GM18499 (cell line): Measurements from ENCODE around the gene LMOD1.
"Not testable (repeated sequence)": the region's sequence is repeated elsewhere in the genome, so short reads cannot be mapped to it uniquely, and the experiment has no call there.

Experiments
- ATAC-seq: cut with Tn5 transposase; IDR thresholded peaks from one replicate; pipeline ENCODE4 v1.9.1; 2021; ENCODE audit warnings: moderate number of reproducible peaks; ENCODE audit not compliant: insufficient read depth, unreplicated experiment

Gene LMOD1

GRCh38 chr1:201917362-201918033, 28.9 kb downstream of the LMOD1 start:
- no peak for ATAC-seq

GRCh38 chr1:201916649-201917249, 29.6 kb downstream of the LMOD1 start:
- ATAC-seq = no peak

DNA sequence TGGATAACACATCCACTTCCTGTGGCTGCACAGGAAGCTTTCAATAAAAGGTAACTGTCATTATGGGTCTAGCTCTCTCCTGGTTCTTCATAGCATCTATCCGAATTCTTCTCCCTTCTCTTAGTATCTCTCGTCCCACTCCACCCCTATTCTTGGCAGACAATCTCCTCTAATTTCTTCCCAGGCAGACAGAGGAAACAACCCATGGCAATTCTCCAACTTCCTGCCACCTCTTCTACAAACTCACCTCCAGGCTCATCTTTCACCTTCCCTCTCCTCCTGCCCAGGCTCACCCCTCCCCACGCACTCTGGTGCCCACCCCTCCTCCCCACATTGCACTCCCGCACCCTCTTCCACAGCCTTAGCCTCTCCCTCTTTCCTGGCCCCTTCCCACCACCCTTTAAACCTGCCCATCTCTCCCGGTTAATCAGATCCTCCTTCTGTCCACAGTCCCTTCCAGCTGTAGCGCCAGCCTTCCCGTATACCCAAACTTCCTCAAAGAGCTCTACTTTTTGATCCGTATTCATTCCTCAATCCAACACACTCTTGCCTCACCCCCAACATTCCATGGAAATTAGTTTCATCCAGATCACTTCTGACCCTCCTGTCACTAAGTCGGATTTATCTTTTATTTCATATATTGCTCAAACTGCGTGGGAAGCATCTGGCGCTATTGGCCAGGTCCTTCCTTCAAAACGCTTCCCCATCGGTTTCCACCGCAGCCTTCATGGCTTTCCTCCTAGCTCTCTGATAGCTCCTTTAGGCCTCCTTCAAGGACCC, 31.7 kb downstream of the LMOD1 start:
- ATAC-seq = no peak

DNA sequence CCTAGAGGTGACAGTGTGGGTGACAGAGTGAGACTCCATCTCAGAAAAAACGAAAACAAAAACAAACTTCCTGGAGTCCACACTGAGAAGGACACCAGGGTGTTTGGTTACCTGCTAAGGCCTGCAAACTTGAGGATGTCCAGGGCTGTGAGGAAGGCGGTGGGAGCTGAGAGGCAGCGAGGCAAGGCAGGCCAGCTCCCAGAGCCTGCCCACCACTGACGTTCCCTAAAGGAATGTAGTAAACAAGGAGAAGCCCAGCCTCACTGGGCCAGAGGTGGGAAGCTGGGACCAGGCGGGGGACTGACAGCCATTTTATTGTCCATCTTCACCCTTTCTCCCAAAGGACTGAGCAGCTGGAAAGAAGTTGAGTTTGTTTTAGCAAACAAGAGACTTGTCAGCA, 33.5 kb downstream of the LMOD1 start:
- ATAC-seq = no peak

DNA sequence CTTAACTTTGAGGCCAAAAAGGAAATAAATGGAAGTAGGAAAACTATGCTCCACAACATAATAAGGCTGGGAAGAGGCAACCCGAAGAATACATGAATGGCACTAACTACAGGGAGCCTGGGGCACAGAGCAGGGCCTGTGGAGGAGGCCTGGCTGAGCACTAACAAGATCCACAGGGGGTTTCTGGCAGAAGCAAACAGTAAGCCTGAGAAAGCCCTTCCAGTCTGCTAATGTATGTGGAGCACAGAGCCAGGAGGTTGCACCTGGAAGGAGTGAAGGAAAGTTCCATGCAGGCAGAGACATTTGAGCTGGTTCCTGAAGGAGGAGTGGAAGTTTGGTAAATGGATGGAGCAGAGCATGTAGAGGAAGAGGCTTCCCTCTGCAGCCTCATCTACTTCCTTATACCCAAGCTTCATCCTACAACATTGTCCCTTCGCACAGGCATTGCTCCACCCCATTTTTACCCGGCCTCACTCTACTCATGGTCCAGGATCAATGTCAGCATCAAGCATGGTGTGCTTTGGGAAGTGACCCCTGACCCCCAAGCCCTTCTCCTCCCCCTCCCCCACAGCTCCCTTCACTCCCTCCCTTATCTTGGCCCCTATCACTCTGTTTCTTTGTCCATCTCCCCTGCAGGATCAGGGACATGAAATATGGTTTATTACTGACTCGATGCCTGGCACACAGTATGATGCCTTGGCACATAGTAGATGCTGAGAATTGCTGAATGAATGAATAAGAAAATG, 34.3 kb downstream of the LMOD1 start:
- ATAC-seq = no peak

GRCh38 chr1:201907621-201908020, 38.7 kb downstream of the LMOD1 start:
- no peak for ATAC-seq

GRCh38 chr1:201906336-201906735, 40.0 kb downstream of the LMOD1 start:
- ATAC-seq = no peak

GRCh38 chr1:201905234-201905890, 41.0 kb downstream of the LMOD1 start:
- no peak for ATAC-seq

- ATAC-seq = no peak
Observed at GRCh38 chr1:201904579-201904978, 41.8 kb downstream of the LMOD1 start.

GRCh38 chr1:201903135-201903534, 43.2 kb downstream of the LMOD1 start:
- ATAC-seq = no peak

GRCh38 chr1:201902198-201902597, 44.1 kb downstream of the LMOD1 start:
- no peak for ATAC-seq

GRCh38 chr1:201901036-201901435, 45.3 kb downstream of the LMOD1 start:
- ATAC-seq = not testable (repeated sequence)

DNA sequence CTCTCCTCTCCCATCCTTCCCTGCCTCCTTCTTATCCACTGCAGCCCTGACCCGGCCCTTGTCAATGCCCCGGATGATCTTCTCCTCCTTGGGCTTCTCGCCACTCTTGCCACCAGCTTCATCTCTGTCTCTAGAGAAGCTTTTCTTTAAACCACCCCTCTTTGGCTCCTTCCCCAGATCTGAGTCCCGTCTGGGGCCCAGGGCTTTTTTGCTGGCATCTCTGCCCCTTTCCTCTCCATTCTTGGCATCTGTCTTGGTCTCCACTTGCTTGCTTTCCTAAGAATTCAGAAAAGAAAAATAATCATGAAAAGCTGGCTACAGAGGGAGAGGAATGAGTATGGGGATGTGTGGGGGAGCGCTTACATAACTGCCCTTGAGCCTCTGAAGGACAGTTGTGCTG, 45.9 kb downstream of the LMOD1 start:
- no peak for ATAC-seq

DNA sequence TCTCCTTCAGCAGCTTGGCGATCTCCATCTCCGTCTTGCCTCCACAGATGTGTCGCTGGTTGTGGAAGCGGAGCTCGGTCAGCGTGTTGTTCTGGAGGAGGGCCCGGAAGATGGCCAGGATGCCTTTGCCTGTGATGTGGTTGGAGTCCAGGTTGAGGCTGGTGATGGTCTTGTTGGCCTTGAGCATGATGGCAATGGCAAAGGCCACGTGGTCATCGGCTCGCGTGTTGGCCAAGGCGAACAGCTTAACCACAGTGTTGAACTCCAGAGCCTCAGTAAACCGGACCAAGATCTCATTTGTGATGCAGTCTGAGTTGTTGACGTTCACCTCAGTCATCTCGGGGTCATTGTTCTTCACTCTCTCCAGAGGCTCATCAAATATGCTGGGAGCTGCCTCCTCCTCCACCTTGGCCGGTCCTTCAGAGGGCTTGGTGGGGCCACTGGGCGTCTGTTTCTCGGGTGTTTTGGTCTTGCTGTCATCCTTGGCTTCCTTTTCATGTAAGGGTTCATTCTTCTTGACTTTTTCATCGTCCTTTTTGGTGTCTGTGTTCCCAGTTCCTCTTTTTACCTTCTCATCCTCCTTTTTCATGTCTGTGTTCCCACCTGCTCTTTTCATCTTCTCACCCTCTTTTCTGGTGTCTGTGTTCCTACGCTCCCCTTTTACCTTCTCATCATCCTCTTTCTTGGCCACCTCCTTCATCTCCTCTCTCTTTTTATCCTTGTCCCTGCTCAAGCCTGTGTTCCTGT, 46.5 kb downstream of the LMOD1 start:
- ATAC-seq = no peak

DNA sequence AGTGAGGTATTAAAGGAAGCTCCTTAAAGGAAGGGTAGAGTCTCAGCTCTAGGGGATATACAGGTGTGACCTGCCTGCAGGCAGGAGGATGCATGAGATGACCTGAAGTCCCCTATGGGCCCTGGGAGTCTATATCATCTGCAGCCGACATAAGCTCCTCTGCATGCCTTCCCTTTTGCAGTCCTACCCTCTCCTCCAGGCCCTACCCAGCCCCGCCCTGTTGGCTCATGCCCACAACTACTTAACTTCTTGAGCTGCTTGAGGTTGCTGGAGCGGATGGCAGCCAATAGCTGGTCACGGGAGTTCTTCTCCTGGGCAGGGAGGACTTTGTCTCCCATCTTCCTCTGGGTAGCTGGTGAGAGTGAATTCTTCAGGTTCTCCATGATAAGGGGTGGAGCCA, 47.4 kb downstream of the LMOD1 start:
- no peak for ATAC-seq

DNA sequence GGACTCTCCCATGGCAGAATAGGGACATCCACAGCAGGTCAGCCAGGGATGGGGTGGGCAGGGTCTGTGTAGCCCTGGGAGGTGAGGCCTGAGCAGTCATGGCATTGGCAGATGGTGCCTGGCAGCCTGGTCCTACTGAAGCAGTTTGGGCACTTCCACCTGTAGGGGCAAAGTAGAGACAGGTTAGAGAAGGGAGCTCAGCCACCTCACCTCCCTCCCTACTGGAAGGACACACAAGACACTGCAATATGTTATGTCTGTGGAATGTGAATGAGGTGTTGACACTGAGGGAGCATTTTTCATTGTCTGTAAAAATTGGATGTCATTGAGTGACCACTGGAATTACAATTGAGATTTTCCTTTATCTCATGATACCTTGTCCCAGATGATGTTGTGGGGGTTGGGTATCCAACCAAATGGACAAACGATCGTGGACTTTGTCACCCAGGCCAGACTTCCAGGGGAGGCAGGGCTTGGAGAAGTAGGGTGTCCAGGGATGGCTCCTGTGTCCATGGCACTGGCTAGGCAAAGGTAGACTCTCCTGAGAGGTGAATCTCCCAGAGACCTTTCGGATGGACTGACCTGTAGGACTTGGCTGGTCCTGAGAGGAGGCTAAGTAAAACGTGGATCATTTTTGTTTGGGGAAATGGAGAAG, 48.0 kb downstream of the LMOD1 start:
- no peak for ATAC-seq

GRCh38 chr1:201896951-201897391, 49.4 kb downstream of the LMOD1 start:
- ATAC-seq = no peak

DNA sequence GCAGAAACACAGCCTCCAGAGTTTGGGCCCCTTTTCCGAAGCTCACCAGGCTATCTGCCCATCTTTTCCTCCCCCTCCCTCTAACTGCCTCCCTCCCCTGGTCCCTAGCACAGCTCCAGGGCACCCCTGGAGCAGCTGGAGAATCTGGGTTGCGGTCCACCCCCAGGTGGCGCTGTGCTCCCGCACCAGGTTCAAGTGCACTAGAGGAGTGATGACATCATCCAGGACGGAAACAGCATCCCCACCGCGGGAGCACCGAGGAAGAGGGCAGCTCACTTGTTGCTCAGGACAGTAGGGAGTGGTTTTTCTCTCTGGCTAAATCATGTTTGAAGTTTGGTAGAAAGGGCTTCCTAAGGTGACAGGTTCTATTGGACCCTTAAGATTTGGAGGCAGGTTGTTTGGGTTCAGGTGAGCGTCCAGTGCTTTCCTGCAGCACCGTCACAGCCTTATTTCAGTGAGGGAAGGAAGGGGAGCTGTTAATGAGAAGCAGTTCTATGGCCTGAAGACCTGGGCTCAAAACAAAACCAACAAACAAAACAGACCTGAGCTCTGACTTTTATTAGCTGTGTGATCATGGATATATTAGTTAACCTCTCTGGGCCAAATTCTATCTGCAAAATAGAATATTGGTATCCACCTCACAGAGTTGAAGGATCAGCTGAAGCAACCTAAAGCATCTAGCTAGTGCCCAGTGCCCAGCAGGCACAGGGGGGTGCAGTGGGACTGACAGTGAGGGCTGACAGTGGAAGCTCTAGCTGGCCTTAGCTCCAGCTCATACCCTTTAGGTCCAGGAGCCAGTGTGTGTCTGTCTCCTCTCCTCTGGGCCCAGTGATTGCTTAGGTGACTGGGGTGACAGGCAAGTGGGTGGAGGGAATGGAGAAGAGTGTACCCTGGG, 50.2 kb downstream of the LMOD1 start:
- no peak for ATAC-seq
